Measurements from ENCODE around the gene RNF149. TPM values are rescaled to one million over a fixed set of nuclear protein-coding genes. Genes with fewer than 3 reads are reported as not detected.
A peak's percentile ranks its signal among the peaks of the same experiment; 100 is the strongest.

The RNF149 gene
- total RNA-seq, 6 donors from 2014 or later: 104 to 202 (median 158) TPM

DNA sequence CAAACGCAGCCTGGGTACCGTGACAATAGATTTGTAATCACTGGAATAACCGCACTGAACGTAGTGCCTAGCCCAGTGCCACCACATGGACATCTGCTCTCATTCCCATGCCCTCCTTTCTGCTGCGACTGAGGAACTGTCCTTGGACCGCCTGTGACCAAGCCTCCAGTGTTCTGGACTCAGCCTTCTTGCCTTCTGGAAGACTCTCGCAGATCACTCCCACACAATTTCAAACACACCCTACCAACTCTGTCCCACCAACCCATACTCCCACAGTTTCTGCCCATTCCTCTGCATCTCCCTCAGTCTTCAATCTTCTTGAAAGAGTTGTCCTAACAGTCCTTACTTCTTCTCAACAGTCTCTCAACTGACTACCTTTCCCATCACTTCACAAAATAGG is 2.1 kb downstream of the RNF149 start:
- Histone ChIP-seq H3K27me3 (no peaks in the 10 kb centered on the region), H3K27ac (peak overlapping the region; percentile 93 to 96 (median 94)), H3K9me3 (no peaks in the 10 kb centered on the region), H3K4me3 (peak overlapping the region; percentile 58 to 89 (median 73)), H3K36me3 (peaks cover 0 to 6% (median 0%) of the 10 kb centered on the region in 4 donors), H3K4me1 (peaks cover 39 to 61% (median 40%) of the 10 kb centered on the region in 4 donors)
- ATAC-seq (ENCODE audit: low FRiP score in 2 of 2) (no peak), DNase-seq (no peak)
- 45 to 54% methylated on average over 7 of the region's 7 CpGs for WGBS, 2 donors
- TF ChIP-seq POLR2A (IDR thresholded peaks at IDR 0.05) (no peak), EP300 (IDR thresholded peaks at IDR 0.05) (no peak), POLR2AphosphoS5 (IDR thresholded peaks at IDR 0.05) (no peak)
- TF ChIP-seq, protein P1, sequence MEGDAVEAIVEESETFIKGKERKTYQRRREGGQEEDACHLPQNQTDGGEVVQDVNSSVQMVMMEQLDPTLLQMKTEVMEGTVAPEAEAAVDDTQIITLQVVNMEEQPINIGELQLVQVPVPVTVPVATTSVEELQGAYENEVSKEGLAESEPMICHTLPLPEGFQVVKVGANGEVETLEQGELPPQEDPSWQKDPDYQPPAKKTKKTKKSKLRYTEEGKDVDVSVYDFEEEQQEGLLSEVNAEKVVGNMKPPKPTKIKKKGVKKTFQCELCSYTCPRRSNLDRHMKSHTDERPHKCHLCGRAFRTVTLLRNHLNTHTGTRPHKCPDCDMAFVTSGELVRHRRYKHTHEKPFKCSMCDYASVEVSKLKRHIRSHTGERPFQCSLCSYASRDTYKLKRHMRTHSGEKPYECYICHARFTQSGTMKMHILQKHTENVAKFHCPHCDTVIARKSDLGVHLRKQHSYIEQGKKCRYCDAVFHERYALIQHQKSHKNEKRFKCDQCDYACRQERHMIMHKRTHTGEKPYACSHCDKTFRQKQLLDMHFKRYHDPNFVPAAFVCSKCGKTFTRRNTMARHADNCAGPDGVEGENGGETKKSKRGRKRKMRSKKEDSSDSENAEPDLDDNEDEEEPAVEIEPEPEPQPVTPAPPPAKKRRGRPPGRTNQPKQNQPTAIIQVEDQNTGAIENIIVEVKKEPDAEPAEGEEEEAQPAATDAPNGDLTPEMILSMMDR (IDR thresholded peaks at IDR 0.05): no peak

DNA sequence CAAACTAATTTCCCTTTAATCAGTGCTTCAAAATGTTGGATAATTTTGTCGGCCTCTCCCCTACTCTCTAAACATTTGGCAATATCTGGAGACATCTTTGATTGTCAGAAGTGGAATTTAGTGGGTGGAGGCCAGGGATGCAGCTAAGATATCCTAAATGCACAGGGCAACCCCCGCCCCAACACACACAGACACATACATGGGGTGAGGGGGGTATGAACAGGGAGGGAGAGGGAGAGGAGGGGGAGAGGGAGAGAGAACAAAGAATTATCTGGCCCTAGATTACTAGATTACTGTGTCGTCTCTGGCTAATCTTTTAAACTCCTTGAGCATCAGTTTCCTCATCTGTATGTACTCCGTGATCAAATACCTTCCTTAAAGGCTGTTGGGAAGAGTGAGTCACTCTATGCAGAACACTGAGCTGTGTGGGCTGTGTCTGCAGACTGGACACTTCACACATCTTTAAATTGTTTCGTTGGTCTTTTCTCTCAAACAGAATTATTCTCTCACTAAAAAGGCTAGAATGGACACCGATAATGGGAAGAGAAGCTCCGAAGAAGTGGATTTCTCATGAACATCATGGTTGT is 2.9 kb downstream of the RNF149 start:
- DNase-seq: no peak
- H3K27ac ChIP-seq: peak overlapping the region; percentile 19 to 96 (median 94)
- ATAC-seq (ENCODE audit: low FRiP score in 2 of 2): no peak
- H3K9me3 ChIP-seq: no peaks in the 10 kb centered on the region
- no peak for TF ChIP-seq EP300 (IDR thresholded peaks at IDR 0.05)
- no peak for TF ChIP-seq POLR2AphosphoS5 (IDR thresholded peaks at IDR 0.05)
- TF ChIP-seq POLR2A (IDR thresholded peaks at IDR 0.05): no peak
- TF ChIP-seq, protein P1 (IDR thresholded peaks at IDR 0.05): no peak
- no peaks in the 10 kb centered on the region for H3K27me3 ChIP-seq
- H3K36me3 ChIP-seq: peaks cover 0 to 6% (median 0%) of the 10 kb centered on the region in 4 donors
- peaks cover 46 to 70% (median 48%) of the 10 kb centered on the region in 4 donors for H3K4me1 ChIP-seq
- peak overlapping the region in 3 of 4 donors; percentile 66 to 89 (median 80) for H3K4me3 ChIP-seq
- WGBS, 2 donors: 60 to 71% methylated on average over 7 of the region's 7 CpGs

DNA sequence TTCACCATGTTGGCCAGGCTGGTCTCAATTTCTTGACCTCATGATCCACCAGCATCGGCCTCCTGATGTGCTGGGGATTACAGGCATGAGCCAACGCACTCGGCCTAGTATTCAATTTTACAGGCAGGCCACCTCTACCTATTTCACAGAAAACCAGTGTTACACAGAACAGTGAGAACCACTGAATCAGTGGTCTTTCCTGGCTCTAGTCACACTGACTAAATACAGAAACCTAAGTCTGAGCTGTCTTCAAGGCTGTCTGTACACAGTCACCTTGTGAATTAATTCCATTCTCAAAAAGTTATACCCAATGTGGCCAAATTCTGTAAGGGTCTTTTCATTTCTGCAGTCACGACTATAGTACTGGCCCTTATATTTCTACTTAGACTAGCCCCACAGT is 3.5 kb downstream of the RNF149 start:
- Histone ChIP-seq H3K27me3 (no peaks in the 10 kb centered on the region), H3K4me1 (peaks cover 50 to 74% (median 53%) of the 10 kb centered on the region in 4 donors), H3K27ac (peak overlapping the region in 3 of 4 donors; percentile 1 to 94 (median 36)), H3K9me3 (no peaks in the 10 kb centered on the region), H3K4me3 (peak overlapping the region in 2 of 4 donors; percentile 66 to 80), H3K36me3 (peaks cover 0 to 6% (median 0%) of the 10 kb centered on the region in 4 donors)
- DNase-seq: no peak
- no peak for TF ChIP-seq POLR2A (IDR thresholded peaks at IDR 0.05)
- TF ChIP-seq, protein P1 (IDR thresholded peaks at IDR 0.05): no peak
- TF ChIP-seq EP300 (IDR thresholded peaks at IDR 0.05): no peak
- TF ChIP-seq POLR2AphosphoS5 (IDR thresholded peaks at IDR 0.05): no peak
- no peak for ATAC-seq (ENCODE audit: low FRiP score in 2 of 2)
- 72 to 93% methylated on average over 4 of the region's 4 CpGs for WGBS, 2 donors

DNA sequence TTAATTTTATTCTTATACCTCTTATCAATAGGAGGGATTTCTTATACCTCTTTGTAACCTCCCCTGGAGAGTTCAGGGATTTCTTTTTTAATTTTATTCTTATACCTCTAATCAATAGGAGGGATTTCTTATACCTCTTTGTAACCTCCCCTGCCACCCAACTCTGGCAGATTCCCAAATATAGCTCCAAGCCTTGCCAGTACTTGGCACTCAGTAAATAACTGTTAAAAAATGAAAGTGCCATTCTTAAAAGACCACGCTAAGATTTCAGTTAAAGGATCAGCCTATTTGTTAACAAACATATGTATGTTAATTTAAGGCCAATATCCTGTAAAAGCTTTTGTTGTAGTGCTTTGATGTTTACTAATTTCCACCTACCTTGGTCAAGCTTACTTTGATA is 4.8 kb downstream of the RNF149 start:
- Histone ChIP-seq H3K36me3 (peaks cover 0 to 11% (median 0%) of the 10 kb centered on the region in 4 donors), H3K4me1 (peaks cover 56 to 83% (median 58%) of the 10 kb centered on the region in 4 donors), H3K27me3 (no peaks in the 10 kb centered on the region), H3K27ac (peak overlapping the region in 1 of 4 donors; percentile 45), H3K4me3 (peak overlapping the region in 1 of 4 donors; percentile 80), H3K9me3 (no peaks in the 10 kb centered on the region)
- TF ChIP-seq POLR2A (IDR thresholded peaks at IDR 0.05) (no peak), EP300 (IDR thresholded peaks at IDR 0.05) (no peak), POLR2AphosphoS5 (IDR thresholded peaks at IDR 0.05) (no peak)
- TF ChIP-seq, protein P1 (IDR thresholded peaks at IDR 0.05): no peak
- ATAC-seq (ENCODE audit: low FRiP score in 2 of 2) (no peak), DNase-seq (no peak)
- WGBS, 2 donors: 52 to 56% methylated on average over 1 of the region's 1 CpG
